Measurements from ENCODE around the gene CYBRD1. TPM values are rescaled to one million over a fixed set of nuclear protein-coding genes. Genes with fewer than 3 reads are reported as not detected.

CYBRD1 gene
- total RNA-seq, 1 donor from 2014 or later: 313 TPM

GRCh38 chr2:171512014-171512413 is 10.3 kb upstream of the CYBRD1 start:
- DNase-seq (no peak), ATAC-seq (no peak)
- no peak for TF ChIP-seq CTCF (IDR thresholded peaks at IDR 0.05)
- Histone ChIP-seq H3K27ac (no peak overlapping the region), H3K4me3 (no peak overlapping the region), H3K4me1 (no peaks in the 10 kb centered on the region), H3K27me3 (no peaks in the 10 kb centered on the region), H3K9me3 (no peaks in the 10 kb centered on the region), H3K36me3 (no peaks in the 10 kb centered on the region)
- intact Hi-C loops (cut with DNase I): no loop called here

- ATAC-seq: no peak
- Histone ChIP-seq H3K27ac (no peak overlapping the region), H3K36me3 (no peaks in the 10 kb centered on the region), H3K4me1 (no peaks in the 10 kb centered on the region), H3K27me3 (no peaks in the 10 kb centered on the region), H3K4me3 (no peak overlapping the region), H3K9me3 (no peaks in the 10 kb centered on the region)
- no peak for DNase-seq
- TF ChIP-seq CTCF (IDR thresholded peaks at IDR 0.05): no peak
- intact Hi-C loops (cut with DNase I): no loop called here
Measured at GRCh38 chr2:171512683-171513195, 9.5 kb upstream of the CYBRD1 start.

GRCh38 chr2:171513719-171514160 is 8.5 kb upstream of the CYBRD1 start:
- no peak for DNase-seq
- Histone ChIP-seq H3K27me3 (no peaks in the 10 kb centered on the region), H3K4me3 (no peak overlapping the region), H3K4me1 (no peaks in the 10 kb centered on the region), H3K9me3 (no peaks in the 10 kb centered on the region), H3K36me3 (no peaks in the 10 kb centered on the region), H3K27ac (no peak overlapping the region)
- TF ChIP-seq CTCF (IDR thresholded peaks at IDR 0.05): no peak
- no peak for ATAC-seq
- intact Hi-C loops (cut with DNase I): no loop called here

- intact Hi-C loops (cut with DNase I): no loop called here
- Histone ChIP-seq H3K27me3 (no peaks in the 10 kb centered on the region), H3K27ac (no peak overlapping the region), H3K4me1 (no peaks in the 10 kb centered on the region), H3K9me3 (no peaks in the 10 kb centered on the region), H3K36me3 (no peaks in the 10 kb centered on the region), H3K4me3 (no peak overlapping the region)
- ATAC-seq (no peak), DNase-seq (no peak)
- TF ChIP-seq CTCF (IDR thresholded peaks at IDR 0.05): no peak
Measured at GRCh38 chr2:171514908-171515582, 7.2 kb upstream of the CYBRD1 start.

- Histone ChIP-seq H3K4me1 (no peaks in the 10 kb centered on the region), H3K9me3 (no peaks in the 10 kb centered on the region), H3K36me3 (no peaks in the 10 kb centered on the region), H3K27me3 (no peaks in the 10 kb centered on the region), H3K27ac (no peak overlapping the region), H3K4me3 (no peak overlapping the region)
- TF ChIP-seq CTCF (IDR thresholded peaks at IDR 0.05): no peak
- DNase-seq (no peak), ATAC-seq (no peak)
- intact Hi-C loops (cut with DNase I): no loop called here
Measured at GRCh38 chr2:171515672-171516298, 6.5 kb upstream of the CYBRD1 start.

Data from upper lobe of right lung (tissue), 1 donor.